Heart left ventricle (tissue), 13 donors: Measurements from ENCODE around the gene LPCAT1.

Source experiments
- CTCF ChIP-seq, 12 donors: fragments of 200-600 bp; sonication (generic) in 4 of 12; IDR thresholded peaks; one replicate each; pipeline versions ENCODE4 v1.5.0 to v1.8.0; 2018 to 2022; ENCODE audit warnings: antibody characterized with exemption in 12 of 12, mild to moderate bottlenecking in 5 of 12
- POLR2A ChIP-seq, 2 donors: fragments of 450-650 bp; IDR thresholded peaks; one replicate each; pipeline ENCODE4 v1.6.1; 2017; ENCODE audit warnings: antibody characterized with exemption in 2 of 2, mild to moderate bottlenecking in 2 of 2, moderate library complexity in 2 of 2
- donor health status: ischemic (EF 13 %, LVEDD 7.1; RV severe dilation, severe dysfunction).
- donor health status: DM: no; HTN: yes; CAD: no.
- donor health status: DM: no; HTN: no; CAD: no.
- donor health status: ischemic (EF 25% LVEDD 6.9; RV normal size, moderate dysfunction).
- donor health status: ischemic (EF 25% LVEDD 5.7; RV mildly dilated, moderate dysfunction).
- donor health status: ischemic (EF 35%, LVEDD 5.7; RV mildly dilated, moderate dysfunction).
- donor health status: nonischemic (EF 11% LVEDD 7.7; RV severe dilation, severe dysfunction).
- donor health status: DM: yes; HTN: yes; CAD: no.
- donor health status: PGD.
- donor health status: ischemic (EF 29% LVEDD 5.4; RV normal size, mild dysfunction).
- donor health status: nonischemic (EF 23%, LVEDD 6.1; RV moderate dilation, normal function).

- TF ChIP-seq CTCF (IDR thresholded peaks at IDR 0.05) (no peak), POLR2A (IDR thresholded peaks at IDR 0.05) (no peak)
Measured at GRCh38 chr5:1413611-1414241, 110.0 kb downstream of the LPCAT1 start.
